ENCODE data around the gene PLAC1.

PLAC1 gene

DNA sequence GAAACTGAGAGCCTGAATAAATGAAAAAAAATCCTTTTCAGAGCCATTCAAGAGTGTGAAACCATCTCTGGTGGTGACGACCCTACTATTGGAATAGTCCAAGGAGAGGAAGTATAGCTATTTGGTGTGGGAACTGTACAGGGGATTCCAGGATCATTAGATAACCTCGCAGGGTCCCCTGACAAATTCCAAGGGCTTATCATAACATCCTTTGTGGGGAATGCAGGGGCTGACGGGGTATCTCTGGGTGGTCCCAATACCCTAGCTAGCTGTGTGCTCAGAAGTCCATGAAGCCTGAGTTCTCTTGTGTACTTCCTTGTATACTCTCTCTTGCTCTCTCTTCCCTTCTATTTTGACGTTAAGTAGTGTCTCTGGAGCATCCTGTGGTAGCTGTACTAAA lies 13.8 kb upstream of the PLAC1 start:
- ChIA-PET POLR2A (ENCODE audit: low non-redundant PET) (no interaction called here), CTCF (interaction anchor here (0.6 to 0.7 kb wide), 2 partner anchors 11 to 188 kb away, joined by 4 to 6 read pairs; no protein-coding TSS in a partner anchor)
- H3K27ac ChIP-seq = no peak overlapping the region
- TF ChIP-seq, protein P1, sequence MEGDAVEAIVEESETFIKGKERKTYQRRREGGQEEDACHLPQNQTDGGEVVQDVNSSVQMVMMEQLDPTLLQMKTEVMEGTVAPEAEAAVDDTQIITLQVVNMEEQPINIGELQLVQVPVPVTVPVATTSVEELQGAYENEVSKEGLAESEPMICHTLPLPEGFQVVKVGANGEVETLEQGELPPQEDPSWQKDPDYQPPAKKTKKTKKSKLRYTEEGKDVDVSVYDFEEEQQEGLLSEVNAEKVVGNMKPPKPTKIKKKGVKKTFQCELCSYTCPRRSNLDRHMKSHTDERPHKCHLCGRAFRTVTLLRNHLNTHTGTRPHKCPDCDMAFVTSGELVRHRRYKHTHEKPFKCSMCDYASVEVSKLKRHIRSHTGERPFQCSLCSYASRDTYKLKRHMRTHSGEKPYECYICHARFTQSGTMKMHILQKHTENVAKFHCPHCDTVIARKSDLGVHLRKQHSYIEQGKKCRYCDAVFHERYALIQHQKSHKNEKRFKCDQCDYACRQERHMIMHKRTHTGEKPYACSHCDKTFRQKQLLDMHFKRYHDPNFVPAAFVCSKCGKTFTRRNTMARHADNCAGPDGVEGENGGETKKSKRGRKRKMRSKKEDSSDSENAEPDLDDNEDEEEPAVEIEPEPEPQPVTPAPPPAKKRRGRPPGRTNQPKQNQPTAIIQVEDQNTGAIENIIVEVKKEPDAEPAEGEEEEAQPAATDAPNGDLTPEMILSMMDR (conservative IDR thresholded peaks at IDR 0.05; ENCODE audit: low read depth) = no peak
- DNase-seq (ENCODE audit: low spot score) = no peak

DNA sequence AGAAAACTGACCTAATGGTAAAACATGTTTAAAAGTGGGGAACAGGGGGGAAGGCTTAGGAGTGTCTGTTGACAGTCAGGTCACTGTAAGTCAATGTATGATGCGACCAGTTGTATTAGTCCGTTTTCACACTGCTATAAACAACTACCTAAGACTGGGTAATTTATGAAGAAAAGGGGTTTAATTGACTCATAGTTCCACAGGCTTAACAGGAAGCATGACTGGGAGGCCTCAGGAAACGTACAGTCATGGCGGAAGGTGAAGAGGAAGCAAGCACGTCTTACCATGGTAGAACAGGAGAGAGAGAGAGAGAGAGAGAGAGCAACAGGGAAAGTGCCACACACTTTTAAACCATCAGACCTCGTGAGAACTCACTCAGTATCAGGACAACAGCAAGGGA lies 13.0 kb upstream of the PLAC1 start:
- CTCF ChIA-PET = interaction anchor here (0.6 kb wide), 1 partner anchor 10 kb away, joined by 4 read pairs; no protein-coding TSS in a partner anchor

DNA sequence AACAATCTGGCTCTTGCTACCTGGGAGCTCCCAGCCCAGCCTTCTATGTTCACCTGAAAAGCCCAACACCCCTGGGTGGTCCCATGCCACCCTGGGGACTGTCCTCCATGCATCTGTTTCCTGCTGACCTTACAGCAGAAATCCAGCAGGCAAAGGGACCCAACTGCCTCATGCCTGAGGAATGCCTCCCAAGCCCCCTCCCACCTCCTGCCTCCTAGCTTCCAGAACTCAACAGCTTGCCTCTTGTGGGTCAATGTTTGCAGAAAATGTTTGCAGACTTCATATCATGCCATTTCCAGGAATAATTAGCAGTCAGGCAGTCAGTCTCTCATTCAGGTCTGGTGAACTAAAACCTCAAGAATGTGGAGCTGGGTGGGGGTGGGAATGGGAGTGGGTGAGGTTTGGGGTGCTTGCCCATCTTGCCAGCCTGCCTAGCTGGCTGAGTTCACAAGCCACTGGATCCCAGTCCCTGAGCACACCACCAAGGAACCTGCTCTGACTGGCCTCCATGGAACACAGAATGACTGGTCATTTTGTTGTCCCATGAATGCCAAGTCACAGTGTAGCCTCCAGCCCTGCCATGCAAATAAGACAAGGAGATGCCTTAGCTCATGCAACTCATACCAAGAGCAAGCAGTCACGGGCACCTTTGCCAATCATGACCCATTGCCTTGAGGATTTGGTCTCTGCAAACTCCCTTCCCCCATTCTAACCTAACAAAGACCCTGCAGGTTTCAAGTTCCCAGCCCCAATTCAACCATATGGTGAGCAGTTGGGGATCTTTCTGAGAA lies 12.1 kb upstream of the PLAC1 start:
- POLR2A ChIA-PET (ENCODE audit: low non-redundant PET) = no interaction called here
- TF ChIP-seq, protein P1 (conservative IDR thresholded peaks at IDR 0.05; ENCODE audit: low read depth) = no peak
- CTCF ChIA-PET = interaction anchor here (0.6 kb wide), 1 partner anchor 190 kb away, joined by 3 read pairs; no protein-coding TSS in a partner anchor
- peak; percentile 65 for DNase-seq (ENCODE audit: low spot score)
- peak overlapping the region; percentile 92 for H3K27ac ChIP-seq

More for the DNA sequence above, 13.0 kb upstream of the PLAC1 start:
- POLR2A ChIA-PET (ENCODE audit: low non-redundant PET) = no interaction called here
- H3K27ac ChIP-seq = no peak overlapping the region
- no peak for DNase-seq (ENCODE audit: low spot score)
- TF ChIP-seq, protein P1 (conservative IDR thresholded peaks at IDR 0.05; ENCODE audit: low read depth) = no peak

DNA sequence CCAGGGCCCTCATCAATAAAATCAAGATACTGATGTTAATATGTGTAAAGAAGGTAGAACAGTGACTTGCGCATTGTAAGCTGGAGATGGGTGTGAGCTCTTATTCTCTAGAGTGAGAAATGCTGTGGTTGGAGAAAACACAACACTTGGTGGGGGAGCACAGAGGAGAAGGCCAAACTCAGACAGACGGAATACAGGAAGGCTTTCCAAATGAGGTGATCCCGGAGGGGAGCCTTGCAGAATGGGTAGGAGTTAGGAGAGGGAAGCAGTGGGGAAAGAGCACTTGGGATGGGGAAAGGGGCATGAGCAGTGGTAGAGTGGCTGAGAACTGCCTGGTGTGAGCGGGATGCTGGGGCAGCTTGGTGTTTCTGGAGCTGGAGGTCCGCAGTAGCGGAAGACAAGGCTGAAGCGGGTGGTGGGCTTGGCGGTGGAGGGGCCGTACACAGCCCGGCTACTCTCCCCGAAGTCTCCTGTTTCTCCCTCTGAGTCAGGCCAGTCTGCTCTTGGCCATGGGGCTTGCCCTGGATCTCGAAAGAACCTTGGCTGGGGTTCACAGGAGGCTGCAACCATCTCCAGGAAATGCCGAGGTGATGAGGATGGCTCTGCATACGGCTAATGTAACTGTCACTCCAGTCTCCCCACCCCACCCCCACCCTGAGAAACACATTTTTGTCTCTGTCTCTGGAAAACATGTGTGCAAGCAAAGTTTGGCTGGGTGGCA lies 11.3 kb upstream of the PLAC1 start:
- POLR2A ChIA-PET (ENCODE audit: low non-redundant PET) = no interaction called here

DNA sequence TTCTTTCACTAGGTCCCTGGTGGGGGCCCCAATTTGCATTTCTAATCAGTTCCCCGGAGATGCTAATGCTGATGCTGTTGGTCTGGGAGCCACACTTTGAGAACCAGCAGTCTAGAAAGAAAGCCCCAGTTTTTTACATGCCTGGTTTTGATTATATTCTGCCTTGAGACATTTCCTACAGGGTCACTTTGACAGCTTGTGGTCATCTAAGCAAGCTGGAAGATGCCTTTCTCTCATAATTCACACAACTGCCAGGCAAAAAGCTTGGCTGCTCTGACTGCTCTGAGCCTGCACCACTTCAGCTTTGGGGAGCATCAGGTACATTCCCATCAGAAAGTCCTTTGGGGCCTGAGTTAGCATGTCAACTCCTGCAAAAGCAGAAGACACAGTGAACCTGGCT lies 5.9 kb upstream of the PLAC1 start:
- DNase-seq (ENCODE audit: low spot score) = no peak
- ChIA-PET CTCF (no interaction called here), POLR2A (ENCODE audit: low non-redundant PET) (no interaction called here)
- TF ChIP-seq, protein P1 (conservative IDR thresholded peaks at IDR 0.05; ENCODE audit: low read depth) = no peak
- H3K27ac ChIP-seq = no peak overlapping the region

More for the DNA sequence above, 11.3 kb upstream of the PLAC1 start:
- TF ChIP-seq, protein P1 (conservative IDR thresholded peaks at IDR 0.05; ENCODE audit: low read depth) = no peak
- CTCF ChIA-PET = interaction anchor here (0.6 kb wide), 2 partner anchors 32 to 191 kb away, joined by 3 to 4 read pairs; no protein-coding TSS in a partner anchor
- peak; percentile 65 for DNase-seq (ENCODE audit: low spot score)
- peak overlapping the region; percentile 92 for H3K27ac ChIP-seq

DNA sequence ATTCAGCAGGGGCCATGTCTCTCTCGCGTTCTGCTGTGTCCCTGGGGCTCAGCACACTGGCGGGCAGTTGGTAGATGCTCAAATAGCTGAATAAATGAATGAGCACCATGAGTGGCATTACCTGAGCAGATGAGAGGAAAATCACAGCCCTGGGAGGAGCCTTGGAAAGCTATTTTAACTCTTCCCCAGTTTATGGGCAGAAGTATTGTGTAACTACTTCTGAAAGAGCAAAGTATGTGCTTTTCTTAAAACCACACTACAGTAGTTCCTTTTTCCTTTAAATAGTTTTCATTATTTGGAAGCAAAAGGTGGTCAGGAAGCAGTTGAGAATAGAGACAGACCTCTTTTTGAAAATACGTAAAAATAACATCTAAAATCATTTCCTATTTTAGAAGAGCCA lies 3.0 kb upstream of the PLAC1 start:
- no peak for DNase-seq (ENCODE audit: low spot score)
- H3K27ac ChIP-seq = no peak overlapping the region
- TF ChIP-seq, protein P1 (conservative IDR thresholded peaks at IDR 0.05; ENCODE audit: low read depth) = no peak
- CTCF ChIA-PET = interaction anchor here (0.7 kb wide), 1 partner anchor 10 kb away, joined by 4 read pairs; no protein-coding TSS in a partner anchor
- POLR2A ChIA-PET (ENCODE audit: low non-redundant PET) = no interaction called here
